Suppressor macrophage treated with lipopolysaccharide for 1 hour (primary cell): ENCODE data around the gene RHBDL3.
A peak's percentile ranks its signal among the peaks of the same experiment; 100 is the strongest.
"Not testable (repeated sequence)": the region's sequence is repeated elsewhere in the genome, so short reads cannot be mapped to it uniquely, and the experiment has no call there.

Experiments used
- DNase-seq, 3 donors: peaks; one replicate each; pipeline ENCODE4 v3.0.0-alpha.2; 2020 to 2022

Gene RHBDL3

DNA sequence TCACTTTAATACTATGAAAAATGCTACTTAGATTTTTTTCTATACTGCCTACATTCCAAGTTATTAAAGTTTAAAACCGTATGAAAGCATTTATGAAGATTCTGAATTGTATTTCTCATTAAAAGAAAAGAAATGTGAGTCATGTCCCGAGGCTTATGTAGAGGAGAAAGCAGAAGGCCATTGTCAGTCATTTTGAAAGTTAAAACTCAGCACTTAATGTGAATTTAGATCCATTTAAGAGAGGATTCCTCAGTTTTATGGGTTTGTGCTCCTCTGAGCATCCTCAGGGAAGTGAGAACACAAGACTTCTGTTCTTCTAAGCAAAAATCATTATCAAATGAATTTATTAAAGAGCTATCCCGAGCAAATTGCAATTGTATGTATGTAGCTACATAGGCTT, 64.5 kb downstream of the RHBDL3 start:
- DNase-seq = peak in 2 of 3 donors; percentile 52 to 64

DNA sequence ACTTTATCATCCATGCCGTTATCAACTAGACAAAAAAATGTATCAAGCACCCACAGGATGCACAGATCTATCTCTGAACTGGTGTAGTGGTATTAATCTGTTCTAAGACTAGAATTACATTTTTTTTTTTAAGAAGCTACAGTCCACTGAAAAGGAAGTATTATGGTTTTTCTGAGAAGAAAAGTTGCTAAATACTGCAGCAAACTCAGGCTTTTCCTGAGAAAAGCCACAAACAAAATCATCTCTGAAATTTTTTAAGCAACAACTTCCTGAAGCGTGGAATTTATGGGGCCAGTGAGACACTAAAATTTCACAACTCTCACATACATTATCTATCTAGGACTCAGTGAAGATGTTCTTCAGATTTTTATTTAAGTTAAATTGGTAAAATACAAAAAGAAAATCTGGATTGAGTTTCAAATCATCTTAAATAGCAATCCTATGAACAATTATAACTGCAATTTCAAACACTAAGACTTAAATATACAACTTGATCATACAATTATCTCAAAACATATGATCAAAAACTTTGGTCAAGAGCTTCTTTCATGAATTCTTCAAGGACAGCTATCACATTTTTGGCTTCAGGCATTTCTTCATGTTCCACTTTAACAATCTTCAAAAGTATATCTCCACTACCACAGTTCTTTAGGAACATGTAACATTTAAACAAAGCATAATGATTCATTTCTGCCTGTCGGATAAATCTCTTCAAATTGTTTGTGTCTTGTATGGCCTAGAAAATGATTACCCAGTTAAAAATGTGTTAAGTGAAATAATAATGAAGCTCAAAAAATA, 65.8 kb downstream of the RHBDL3 start:
- peak; percentile 26 to 73 (median 71) for DNase-seq

DNA sequence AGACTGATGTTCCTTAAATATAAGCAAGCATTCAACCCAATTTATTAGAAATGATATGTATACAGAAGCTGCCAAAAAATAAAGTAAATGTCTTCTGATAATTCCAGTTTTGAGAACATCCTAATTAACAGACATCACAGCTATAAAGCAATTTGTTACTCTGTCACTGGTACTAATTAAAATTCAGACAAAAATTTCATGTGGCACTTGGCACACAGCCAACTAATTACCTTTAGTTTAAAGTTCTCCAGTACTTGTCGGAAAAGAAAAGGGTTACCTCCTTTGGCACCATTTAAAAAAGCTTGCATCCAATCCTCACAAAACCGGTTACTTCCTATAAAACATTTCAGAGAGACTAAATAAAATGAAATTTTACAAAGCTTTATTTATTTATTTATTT, 67.6 kb downstream of the RHBDL3 start:
- no peak for DNase-seq

DNA sequence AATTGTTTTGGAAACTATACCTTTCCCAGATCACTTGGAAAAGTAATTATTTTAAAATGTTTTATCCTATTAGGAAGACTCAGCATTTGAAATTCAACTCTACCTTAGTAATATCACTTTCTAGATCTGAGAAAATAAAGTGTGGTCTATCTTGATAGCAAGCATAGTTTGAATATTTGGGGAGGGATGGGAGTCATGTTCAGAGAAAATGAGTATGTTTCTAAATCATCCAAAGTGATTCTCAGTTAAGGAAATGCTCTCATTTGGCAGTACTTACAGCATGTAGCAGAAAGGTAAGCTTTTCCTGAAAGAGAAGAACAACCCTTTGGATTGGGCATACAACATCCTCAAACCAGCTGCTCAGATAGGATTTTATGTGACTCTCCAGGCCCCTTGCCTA, 69.4 kb downstream of the RHBDL3 start:
- no peak for DNase-seq

DNA sequence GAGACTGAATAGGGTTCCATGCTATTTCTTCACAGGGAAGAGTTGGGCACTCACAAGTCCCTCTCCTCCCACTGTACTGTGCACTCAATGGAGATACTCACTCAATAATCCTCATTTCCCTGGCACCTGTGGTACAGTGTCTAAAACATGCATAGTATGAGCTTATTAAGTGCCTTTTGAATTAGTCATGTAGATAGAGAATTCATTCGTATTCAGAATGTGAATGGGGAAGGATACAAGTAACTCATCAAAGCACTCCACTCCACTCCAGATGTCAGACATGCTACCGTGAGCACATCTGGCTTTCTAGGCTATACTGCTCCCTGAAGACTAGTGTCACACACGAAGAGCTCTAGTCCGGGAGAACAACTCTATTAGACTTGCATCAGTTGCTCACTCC, 70.1 kb downstream of the RHBDL3 start:
- DNase-seq = no peak

DNA sequence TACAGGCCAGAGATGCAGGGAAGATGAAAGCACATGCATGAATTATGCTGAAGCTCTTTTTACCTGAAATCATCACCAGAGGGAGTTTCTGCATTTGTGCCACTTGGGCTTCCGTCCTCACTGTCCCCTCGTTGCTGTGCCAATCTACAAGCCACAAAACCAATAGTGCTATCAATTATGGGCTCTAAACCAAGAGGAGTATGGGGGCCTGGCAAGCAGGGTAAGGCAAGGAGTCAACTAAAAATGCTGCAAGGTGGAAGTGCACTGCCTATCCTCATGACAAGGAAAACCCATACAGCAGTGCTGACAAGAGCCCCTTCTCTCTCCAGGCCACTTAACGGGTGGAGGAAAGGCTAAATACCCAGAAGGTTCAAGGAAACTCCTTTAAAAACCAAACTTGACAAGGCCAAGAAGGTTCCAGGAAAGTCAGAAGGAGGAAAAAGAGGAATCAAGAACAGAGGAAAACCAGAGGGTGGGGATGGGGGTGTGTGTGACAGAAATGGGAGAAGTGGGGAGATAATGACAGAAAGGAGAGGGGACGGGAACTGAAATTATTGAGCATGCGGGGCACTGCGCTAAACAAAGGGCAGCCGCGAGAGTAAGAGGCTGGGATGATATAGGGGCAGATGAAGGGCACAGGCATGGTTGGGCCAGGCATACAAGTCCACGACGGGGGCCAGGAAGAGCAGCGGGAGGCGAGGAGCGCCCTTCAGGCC, 75.7 kb downstream of the RHBDL3 start:
- DNase-seq = peak in 2 of 3 donors; percentile 16 to 39

DNA sequence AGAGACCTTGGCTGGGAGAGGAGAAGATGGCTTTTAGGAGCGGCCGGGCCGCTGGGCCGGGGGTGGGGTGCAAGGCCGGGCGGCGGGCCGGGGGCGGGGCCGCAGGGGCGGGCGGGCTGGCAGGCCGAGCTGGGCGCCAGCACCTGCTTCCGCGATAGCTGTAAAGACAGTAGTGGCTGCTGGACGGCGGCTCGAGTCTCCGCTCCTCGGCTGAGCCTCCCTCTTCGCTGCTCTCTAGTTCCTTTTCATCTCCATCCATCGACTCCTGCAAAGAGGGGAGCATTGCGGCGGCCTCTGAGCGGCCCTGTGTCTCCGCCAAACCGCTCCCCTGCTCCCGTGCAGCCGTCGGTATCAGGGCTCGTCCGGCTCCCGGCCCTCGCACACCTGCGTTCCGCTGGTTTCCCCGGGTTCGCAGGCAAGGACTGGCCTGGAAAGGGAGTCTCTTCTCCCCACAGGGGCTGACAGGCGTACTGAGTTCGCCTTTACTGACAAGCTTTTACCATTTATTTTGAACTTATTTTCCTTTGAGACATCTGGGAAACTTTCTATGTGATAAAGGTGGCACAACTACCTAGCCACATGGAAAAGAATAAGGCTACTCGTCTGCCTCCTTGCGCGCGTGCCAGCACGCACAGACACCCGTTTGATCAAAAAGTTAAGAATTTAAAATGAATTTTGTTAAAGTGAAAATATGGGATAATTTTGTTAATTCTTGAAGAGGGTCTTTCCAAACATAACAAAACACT, 76.4 kb downstream of the RHBDL3 start, which contains the start of gene C17orf75:
C17orf75 (minus strand) TSS at position 317 of the 746 bp plus-strand sequence; CDS start at position 283, 34 bp downstream.
- DNase-seq = peak; percentile 54 to 77 (median 60)

DNA sequence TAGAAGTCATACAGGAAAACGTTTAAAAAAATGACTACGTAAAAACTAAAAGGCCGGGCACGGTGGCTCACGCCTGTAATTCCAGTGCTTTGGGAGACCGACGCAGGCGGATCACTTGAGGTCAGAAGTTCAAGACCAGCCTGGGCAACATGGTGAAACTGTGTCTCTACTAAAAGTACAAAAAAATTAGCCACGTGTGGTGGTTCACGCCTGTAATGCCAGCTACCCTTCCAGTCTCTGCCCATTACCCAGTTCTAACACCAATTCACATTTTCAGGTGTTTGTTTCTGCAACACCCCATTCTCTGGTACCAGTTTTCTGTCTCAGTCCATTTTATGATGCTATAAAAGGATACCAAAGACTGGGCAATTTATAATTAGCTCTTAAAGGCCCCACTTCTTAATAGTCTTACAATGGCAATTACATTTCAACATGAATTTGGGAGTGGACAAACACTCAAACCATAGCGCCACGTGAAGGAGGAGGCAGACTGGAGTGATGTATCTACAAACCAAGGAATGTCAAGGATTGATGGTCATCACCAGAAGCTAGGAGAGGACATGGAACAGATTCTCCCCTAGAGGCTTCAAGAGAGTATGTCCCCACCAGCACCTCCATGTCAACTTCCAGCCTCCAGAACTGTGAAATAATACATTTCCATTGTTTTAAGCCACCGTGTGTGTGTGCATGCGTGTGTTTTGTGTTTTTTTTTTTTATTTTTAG, 77.1 kb downstream of the RHBDL3 start:
- no peak for DNase-seq

DNA sequence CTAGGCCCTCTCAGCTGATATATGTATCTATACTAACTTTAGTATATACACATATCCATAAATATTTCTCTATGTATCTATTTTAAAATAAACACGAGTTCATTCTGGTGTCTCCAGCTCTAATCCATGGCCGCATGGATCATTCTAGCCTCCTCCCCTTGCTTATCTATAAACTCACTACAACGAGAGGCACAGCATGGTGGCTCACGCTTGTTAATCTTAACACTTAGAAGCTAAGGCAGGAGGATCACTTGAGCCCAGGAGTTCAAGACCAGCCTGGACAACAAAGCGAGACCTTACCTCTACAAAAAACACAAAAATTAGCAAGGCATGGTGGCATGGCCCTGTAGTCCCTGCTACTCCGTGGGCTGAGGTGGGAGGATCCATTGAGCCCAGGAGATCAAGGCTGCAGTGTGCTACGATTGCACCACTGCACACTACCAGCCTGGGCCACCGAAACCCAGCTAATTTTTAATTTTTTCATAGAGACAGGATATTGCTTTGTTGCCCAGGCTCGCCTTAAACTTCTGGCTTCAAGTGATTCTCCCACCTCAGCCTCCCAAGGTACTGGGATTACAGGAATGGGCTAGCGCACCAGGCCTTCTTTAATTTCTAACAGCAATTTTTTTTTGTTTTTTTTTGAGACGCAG, 80.4 kb downstream of the RHBDL3 start:
- DNase-seq = no peak

DNA sequence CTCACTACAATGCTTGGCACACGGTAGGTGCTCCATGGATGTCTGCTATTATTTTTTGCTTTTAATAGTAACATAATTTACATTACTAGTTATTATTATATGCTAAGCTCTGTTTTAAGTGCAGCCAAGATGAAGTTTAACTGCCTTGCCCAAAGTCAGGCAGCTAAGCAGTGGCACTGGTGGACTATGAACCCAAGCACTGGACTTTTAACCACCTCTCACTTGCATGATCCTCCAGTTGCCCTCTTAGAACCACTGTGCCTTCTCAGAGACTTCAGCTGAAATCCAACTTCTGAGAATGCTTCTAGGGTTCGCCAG, 82.8 kb downstream of the RHBDL3 start:
- no peak for DNase-seq

DNA sequence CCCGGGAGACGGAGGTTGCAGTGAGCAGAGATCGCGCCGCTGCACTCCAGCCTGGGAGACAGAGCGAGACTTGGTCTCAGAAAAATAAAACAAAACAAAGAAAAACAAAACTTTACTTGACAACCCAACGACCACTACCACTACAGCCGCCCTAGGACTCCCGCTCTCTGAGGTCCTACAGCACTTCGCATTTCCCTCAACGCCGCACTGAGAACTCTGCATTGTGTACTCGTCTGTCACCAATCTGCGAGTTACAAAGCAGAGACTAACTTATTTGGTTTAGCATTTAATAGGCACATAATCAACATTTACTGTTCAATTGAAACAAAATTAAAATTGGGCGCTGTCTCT, 83.8 kb downstream of the RHBDL3 start:
- DNase-seq = peak in 1 of 3 donors; percentile 21

DNA sequence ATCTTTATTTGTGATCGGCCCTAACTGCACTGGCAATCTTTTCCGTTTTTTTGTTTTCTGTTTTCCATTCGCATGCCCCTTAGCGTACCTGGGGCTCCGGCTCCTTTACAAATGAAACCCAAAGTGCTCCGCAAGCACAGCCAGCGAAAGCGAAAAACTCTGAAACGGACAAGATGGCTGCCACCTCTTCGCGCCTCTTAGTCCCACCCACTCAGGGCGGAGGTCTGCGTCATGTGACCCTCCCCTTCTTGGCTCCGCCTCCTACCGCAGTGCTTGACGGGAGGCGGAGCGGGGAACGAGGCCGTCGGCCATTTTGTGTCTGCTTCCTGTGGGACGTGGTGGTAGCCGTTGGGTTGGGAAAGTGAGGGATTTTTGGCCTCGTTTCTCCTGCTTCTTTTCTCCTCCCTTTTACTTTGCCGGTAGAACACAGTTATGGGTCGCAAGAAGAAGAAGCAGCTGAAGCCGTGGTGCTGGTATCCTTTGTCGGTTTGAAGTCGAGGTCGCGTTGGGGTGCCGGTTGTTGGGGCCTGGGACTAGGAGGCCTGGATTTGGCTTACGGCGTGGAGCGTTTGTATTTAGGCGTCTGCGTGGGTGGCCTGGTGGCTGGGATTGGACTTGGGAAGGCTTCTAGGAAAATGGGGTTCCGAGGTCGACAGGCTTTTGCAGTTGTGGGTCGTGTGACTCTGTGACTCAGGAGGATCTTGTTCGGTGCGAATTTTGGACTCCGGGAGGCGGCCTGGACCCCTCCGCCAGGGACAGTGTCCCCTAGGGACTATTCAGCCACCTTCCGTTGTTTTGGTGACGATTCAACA, 84.4 kb downstream of the RHBDL3 start, which contains the start of gene ZNF207:
ZNF207 (plus strand) TSS at position 304 of the 812 bp plus-strand sequence; CDS start at position 433, 129 bp downstream.
- peak; percentile 98 to 99 (median 99) for DNase-seq

DNA sequence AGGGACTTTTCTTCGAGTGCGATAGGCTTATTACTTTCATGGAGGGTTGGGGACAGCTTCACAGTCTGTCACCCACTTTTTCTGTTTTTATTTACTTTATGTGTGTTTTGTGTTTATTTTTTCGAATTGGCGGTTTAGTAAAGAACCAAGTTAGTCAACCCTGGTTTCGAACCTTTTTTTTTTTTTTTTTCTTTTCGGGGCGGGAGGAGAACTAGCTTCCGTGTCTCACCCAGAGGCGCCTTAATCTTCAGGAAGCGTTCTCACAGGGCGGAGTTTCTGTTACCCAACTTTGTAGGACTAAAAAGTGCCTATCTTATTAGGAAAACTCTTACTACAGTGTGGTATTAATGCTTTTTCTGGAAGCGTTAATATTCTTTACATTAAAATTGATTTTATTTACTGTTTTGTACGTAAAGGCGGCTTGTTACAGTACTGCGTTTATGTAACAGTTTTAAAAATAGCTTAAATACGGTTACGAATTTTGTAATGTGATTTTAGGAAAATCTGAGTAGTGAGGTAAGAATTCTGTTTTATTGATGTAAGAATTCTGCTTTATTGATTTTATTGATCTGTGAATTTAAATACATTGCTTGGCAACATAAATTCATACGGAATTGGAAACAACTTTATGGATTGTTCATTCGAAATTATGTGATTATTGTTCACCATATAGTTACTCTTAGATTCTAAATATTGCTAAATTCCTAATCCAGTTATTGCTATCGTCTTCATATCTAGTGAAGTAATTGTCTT, 85.2 kb downstream of the RHBDL3 start:
- DNase-seq = peak; percentile 81 to 86 (median 86)

DNA sequence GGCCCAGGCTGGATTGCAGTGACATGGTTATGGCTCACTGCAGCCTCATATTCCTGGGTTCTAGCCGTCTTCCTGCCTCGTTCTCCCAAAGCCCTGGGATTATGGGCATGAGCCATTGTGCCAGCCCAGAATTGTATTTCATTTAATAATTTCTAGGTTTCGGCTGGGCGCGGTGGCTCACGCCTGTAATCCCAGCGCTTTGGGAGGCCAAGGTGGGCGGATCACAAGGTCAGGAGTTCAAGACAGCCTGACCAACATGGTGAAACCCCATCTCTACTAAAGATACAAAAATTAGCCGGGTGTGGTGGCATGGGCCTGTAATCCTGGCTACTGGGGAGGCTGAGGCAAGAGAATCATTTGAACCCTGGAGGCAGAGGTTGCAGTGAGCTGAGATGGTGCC, 87.1 kb downstream of the RHBDL3 start:
- not testable (repeated sequence) for DNase-seq

DNA sequence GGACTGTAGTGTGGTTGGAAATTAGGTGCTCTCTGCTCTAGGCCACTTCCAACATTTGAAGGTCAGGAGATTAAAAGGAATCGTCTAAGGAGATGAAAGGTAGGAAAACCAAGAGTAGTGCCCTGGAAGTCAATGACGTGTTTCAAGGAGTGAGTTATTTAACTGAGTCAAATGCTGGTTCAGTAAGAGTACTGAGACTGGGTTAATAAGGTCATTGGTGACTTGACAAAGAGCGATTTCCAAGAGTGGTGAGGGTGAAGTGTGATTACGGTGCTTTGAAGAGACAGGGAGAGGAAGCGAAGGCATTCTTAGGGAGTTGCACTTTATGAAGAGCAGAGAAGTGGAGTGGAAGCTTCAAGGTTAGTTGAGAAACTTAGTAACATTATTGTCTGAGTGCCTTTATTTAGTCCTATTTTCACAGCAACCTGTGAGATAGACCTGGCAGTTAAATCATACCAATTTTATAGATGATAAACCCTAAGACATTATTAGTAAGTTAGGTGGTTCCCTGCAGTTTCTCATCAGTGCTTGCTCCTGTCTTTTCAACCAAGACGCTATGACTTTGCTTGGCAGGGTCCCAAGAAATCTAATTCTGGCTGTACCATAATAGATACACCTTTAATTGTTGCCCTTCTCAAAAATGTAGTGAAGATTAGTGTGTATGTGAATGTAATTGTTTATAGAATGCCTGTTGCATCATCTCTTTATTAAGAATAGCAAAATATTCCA, 90.2 kb downstream of the RHBDL3 start:
- no peak for DNase-seq

DNA sequence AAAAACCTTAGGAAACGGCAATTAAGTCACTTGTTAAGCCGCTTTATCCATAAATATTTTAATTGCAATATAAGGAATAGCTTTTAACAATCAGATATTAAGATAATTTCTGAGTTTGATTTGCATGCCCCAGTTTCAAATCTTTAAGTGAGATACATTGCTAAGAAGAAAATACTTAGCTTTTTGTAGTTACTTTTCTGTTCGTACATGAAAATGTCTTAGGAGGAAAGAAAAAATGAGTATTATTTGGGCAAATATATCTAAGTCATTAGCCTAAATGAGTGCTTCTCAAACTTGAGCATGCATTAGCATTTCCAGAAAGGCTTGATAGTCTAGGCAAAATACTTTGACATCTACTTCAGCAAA, 90.7 kb downstream of the RHBDL3 start:
- no peak for DNase-seq

DNA sequence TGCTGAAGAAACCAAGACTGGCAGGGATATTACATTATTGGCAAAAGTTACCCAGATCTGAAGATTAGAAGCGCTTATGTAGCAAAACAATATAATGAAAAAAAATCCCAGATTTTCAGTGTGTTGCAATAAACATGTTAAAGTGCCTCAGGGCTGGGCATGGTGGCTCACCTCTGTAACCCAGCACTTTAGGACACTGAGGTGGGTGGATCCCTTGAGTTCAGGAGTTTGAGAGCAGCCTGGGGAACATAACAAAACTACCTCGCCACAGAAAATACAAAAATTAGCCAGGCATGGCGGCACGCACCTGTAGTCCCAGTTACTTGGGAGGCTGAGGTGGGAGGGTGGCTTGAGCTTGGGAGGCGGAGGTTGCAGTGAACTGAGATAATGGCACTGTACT, 91.1 kb downstream of the RHBDL3 start:
- DNase-seq = no peak

DNA sequence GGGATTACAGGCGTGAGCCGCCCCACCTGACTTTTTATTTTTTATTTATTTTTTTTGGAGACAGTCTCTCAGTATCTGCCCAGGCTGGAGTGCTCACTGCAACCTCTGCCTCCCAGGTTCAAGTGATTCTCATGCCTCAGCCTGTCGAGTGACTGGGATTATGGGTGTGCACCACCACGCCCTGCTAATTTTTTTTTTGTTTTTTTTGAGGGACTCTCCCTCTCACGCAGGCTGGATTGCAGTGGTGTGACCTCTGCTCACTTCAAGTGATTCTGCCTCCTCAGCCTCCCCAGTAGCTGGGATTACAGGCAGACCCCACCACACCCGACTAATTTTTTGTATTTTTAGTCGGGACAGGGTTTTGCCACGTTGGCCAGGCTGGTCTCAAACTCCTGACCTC, 92.0 kb downstream of the RHBDL3 start:
- no peak for DNase-seq

DNA sequence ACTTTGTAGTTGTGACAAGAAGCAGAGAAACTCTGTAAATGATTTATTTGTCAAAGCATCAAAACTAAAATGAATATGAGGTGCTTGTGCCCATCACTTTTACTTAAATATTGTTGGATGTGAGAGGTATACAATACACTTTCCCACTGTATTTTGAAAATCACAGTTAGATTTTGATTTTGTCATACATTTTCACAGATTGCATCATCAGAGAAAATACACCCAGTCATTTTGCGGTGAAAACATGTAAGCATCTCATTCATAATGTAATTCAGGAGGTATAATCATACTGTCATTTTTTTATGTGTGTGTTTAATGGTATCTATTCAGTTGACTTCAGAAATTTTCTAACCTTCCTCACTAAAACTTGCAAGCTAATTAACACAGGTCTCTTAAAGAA, 95.6 kb downstream of the RHBDL3 start:
- DNase-seq = peak in 1 of 3 donors; percentile 34

DNA sequence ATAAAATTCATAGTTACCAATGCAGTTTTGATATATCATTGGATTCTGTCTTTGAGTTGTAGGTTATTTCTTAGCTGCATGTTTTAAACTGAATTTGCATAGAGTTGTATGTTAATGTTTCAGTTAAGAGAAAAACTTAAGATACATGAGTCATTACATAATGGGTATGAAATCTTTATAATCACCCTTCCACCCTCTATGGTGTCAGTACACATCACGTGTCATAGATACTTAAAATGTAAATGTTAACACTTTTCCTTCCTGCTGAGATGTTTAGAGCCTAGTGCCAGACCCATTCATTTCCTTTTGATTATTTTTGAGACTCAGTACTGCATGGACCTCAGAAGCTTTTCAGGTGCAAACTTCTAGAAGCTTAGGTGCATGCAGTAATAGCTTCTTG, 104.8 kb downstream of the RHBDL3 start:
- DNase-seq = no peak
